ENCODE measurements around the gene GPC3.

Gene GPC3

GRCh38 chrX:133929836-133930464 lies 55.4 kb downstream of the GPC3 start:
- no peak for DNase-seq (ENCODE audit: low read depth in 1 of 2, low spot score in 1 of 2)

DNA sequence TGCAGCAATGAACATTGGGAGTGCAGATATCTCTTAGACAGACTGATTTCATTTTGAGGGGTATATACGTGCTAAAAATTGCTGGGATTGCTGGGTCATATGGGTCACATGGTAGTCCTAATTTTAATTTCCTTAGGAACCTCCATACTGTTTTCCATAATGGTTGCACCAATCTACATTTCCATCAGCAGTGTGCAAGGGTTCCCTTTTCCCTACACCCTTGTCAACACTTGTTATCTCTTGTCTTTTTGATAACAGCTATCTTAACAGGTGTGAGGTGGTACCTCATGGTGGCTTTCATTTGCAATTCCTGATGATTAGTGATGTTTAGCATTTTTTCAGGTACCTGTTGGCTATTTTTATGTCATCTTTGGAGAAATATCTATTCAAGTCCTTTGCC lies 57.0 kb downstream of the GPC3 start:
- DNase-seq (ENCODE audit: low read depth in 1 of 2, low spot score in 1 of 2), result no peak

GRCh38 chrX:133926809-133927208 lies 58.6 kb downstream of the GPC3 start:
- DNase-seq (ENCODE audit: low read depth in 1 of 2, low spot score in 1 of 2), result no peak

- DNase-seq (ENCODE audit: low read depth in 1 of 2, low spot score in 1 of 2), result no peak
Observed at GRCh38 chrX:133926099-133926498, 59.3 kb downstream of the GPC3 start.

GRCh38 chrX:133924548-133924947 lies 60.8 kb downstream of the GPC3 start:
- no peak for DNase-seq (ENCODE audit: low read depth in 1 of 2, low spot score in 1 of 2)

GRCh38 chrX:133923548-133923947 lies 61.8 kb downstream of the GPC3 start:
- no peak for DNase-seq (ENCODE audit: low read depth in 1 of 2, low spot score in 1 of 2)

- no peak for DNase-seq (ENCODE audit: low read depth in 1 of 2, low spot score in 1 of 2)
Observed at GRCh38 chrX:133923113-133923512, 62.3 kb downstream of the GPC3 start.

- DNase-seq (ENCODE audit: low read depth in 1 of 2, low spot score in 1 of 2), result no peak
Observed at GRCh38 chrX:133922390-133922771, 63.0 kb downstream of the GPC3 start.

DNA sequence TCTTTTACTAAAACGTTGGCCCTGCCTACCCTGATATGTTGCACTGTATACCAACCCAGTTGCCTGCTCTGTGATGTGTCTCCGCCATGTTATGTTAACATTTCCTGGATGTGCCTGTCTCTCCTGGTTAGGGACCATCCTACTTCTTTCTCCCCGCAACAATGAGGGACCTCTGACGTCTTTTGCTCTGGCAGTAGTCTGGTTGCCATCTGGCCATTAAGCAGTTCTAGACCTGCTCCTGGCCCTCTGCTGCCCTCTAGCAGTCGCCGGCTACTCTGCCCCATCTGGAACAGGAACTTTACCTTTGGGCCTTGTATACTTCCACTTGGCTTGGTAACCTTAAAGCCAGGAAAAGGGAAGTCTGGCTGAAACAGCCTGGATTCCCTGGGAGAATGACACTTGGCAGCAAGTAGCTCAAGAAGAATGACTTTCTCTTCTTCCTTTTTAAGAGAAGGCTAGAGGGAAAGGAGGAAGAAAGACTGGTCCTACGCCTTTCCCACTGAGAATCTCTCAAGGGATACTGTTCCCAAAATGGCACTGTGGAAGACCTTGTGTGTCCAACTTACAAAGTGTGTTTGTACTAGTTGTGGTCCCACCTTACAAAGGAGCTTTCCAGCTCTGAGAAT lies 63.5 kb downstream of the GPC3 start:
- DNase-seq (ENCODE audit: low read depth in 1 of 2, low spot score in 1 of 2), result no peak

DNA sequence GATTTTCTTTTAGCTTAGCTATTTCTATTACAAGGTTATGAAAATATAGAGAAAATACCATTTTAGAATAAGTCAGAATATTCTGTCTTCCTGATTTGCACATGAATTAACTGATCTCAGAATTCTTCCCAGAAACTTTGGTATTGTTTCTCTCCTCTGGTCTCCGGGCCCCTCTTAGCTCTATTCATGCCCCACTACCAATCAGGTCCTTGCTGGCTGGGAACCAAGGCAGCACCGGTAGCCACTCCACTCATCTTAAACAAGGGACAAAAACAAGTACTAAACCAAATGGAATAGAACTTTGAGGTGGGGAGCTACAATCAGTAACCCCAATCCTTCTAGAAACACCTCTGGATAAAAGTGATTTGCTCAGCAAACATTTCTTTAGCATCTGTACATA lies 64.3 kb downstream of the GPC3 start:
- DNase-seq (ENCODE audit: low read depth in 1 of 2, low spot score in 1 of 2), result no peak

DNA sequence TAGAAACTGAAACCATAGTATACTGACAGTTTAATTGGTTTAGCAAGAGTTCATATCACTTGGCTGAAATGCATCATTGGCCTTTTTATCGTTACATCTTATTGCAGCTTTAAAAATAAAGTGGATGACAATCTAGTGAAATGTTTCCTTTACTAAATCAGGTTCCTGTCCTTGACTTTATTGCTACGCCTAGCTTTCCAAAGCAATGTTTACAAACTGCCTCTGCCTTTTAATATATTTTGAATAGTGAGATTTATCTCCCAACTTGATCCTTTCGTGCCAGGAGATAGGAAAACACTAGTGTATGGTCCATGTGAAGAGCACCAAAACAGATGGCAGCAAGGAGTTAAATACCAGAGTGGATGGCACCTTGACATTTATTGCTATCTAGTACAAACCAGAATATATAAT lies 67.0 kb downstream of the GPC3 start:
- no peak for DNase-seq (ENCODE audit: low read depth in 1 of 2, low spot score in 1 of 2)

- DNase-seq (ENCODE audit: low read depth in 1 of 2, low spot score in 1 of 2), result no peak
Observed at GRCh38 chrX:133916984-133917722, 68.2 kb downstream of the GPC3 start.

GRCh38 chrX:133913658-133914388 lies 71.6 kb downstream of the GPC3 start:
- DNase-seq (ENCODE audit: low read depth in 1 of 2, low spot score in 1 of 2), result no peak

- no peak for DNase-seq (ENCODE audit: low read depth in 1 of 2, low spot score in 1 of 2)
Observed at GRCh38 chrX:133913009-133913408, 72.4 kb downstream of the GPC3 start.

- DNase-seq (ENCODE audit: low read depth in 1 of 2, low spot score in 1 of 2), result no peak
Observed at GRCh38 chrX:133911825-133912495, 73.4 kb downstream of the GPC3 start.

GRCh38 chrX:133910539-133910938 lies 74.9 kb downstream of the GPC3 start:
- no peak for DNase-seq (ENCODE audit: low read depth in 1 of 2, low spot score in 1 of 2)

- no peak for DNase-seq (ENCODE audit: low read depth in 1 of 2, low spot score in 1 of 2)
Observed at GRCh38 chrX:133909888-133910287, 75.5 kb downstream of the GPC3 start.

GRCh38 chrX:133908223-133908955 lies 77.0 kb downstream of the GPC3 start:
- DNase-seq (ENCODE audit: low read depth in 1 of 2, low spot score in 1 of 2), result no peak

GRCh38 chrX:133907606-133908005 lies 77.8 kb downstream of the GPC3 start:
- DNase-seq (ENCODE audit: low read depth in 1 of 2, low spot score in 1 of 2), result no peak

- DNase-seq (ENCODE audit: low read depth in 1 of 2, low spot score in 1 of 2), result no peak
Observed at GRCh38 chrX:133905305-133905704, 80.1 kb downstream of the GPC3 start.
